CMK (cell line): ENCODE measurements around the gene RAB37.

Experiments used
- DNase-seq: peaks from one replicate; pipeline ENCODE4 v3.0.0-alpha.2; 2010; ENCODE audit warnings: low read depth

Gene RAB37

DNA sequence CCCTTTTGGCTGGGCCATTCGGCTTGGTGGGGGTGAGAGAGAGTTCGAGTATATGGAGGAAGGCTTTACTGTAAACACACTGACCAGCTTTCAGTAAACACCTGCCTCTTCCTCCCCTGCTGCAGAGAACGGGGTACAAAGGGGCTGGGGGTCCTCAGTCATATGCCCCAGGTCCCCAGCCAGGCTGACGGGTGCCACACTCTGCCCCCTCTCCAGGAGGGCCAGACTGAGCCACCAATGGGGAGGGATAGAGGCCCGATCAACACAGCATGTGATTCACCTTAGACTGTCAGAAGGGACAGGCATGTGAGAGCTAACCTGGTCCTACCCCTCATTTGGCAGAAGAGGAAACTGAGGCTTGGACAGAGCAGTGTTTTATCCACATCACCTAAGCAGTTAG lies 24.4 kb downstream of the RAB37 start:
- no peak for DNase-seq

DNA sequence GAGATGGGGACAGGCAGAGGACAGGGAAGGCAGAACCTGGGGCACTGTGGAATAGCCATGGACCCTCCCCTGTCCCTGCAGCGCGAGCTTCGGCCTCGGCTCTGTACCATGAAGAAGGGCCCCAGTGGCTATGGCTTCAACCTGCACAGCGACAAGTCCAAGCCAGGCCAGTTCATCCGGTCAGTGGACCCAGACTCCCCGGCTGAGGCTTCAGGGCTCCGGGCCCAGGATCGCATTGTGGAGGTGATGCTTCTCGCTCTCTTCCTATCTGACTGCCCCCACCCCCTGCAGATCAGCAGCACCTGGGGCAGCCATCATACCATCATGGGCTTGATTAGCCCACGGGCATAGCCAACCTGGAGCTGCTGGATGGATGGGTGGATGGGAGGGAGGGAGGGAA lies 24.9 kb downstream of the RAB37 start:
- no peak for DNase-seq

DNA sequence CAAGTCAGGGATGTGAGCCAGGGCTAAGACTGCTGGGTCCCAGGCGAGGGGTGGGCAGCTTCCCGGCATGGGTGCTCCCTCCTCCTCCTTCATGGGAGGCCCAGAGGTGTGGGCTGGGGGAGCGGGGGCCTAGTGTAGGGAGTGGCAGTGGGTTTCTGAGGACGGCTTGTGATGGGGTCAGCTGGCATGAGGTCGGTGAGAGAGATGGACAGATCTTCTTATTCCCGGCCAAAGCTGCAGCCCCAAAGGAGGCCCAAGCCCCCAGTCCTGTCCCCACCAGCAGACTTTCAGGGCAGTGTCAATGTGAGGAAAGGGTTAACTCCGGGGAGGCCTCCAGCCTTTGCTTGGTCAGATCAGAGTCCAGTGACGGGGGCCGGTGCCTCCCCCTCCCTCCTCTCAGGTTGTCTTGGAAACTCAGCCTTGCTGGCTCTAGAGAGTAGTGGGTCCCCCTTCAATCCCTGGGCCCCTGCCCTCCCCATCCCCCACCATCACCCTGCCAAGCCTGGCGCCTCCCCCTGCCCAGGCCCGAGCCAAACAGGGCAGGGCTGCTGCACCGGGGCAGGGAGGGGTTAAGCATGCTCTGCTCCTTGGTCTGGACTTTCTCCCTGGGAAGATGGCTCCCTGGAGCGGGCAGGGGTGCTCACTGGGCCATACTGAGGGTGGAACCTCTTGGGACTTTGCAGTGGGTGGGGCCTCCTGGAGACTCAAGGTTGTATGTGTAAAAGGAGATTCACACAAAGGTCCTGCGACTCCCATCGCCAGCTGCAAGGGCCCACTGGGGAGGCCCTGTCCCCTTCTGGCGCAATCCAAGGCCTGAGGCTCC lies 26.7 kb downstream of the RAB37 start:
- DNase-seq: no peak

DNA sequence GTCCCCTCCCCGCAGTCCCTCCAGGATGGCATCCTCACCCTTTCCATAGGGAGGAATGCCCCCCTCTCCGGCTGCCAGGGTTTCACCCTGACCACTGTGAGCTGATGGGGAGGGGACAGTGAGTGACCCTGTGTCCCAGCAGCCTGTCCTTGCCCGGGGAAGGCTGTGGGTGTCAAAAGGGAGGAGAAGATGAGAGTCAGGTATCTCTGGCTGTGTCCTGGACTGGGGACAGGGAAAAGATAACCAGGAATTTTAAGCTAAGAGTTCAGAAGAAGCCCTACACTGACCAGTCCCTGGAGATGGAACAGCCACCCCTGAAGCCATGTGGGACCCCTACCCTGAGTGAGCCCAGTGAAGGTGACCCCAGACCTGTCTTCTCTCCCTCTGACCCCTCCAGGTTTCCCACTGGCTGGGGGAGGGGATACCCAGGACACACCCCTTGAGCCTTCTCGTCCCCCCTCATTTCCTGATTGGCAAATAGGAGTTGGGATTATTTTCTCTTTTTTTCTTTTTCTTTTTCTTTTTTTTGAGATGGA lies 27.8 kb downstream of the RAB37 start:
- no peak for DNase-seq

DNA sequence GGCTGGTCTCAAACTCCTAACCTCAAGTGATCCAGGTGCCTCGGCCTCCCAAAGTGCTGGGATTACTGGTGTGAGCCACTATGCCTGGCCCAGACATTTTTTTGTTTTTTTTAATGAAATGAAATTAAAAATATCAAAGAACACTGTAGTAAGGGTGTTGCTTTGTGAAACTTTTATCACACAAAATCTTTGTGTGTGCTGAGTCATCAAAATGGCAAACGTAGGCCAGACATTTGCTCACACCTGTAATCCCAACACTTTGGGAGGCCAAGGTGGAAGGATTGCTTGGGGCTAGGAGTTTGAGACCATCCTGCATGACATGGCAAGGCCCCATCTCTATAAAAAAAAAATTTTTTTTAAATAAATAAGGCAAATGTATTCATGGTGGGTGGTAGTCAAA lies 29.4 kb downstream of the RAB37 start:
- DNase-seq: no peak

DNA sequence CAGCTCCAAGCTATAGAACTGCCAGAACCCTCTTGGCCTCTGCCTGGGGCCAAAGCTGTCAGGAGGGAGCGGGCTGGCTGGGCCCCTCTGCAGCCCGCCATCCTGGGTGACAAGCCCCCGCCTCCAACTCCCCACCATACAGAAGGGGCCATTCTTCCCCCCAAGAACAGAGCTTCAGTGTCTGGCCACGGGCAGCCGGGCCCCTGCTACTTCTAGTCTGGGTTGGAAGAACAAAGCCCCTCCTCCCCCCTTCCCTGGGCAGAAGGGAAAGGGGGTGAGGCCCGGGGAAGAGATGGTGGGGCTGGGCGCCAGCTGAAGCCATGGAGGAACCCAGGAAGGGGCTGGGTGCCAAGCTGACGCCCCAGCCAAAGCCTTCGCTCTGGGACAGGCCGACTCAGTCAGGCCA lies 30.1 kb downstream of the RAB37 start:
- DNase-seq: no peak

DNA sequence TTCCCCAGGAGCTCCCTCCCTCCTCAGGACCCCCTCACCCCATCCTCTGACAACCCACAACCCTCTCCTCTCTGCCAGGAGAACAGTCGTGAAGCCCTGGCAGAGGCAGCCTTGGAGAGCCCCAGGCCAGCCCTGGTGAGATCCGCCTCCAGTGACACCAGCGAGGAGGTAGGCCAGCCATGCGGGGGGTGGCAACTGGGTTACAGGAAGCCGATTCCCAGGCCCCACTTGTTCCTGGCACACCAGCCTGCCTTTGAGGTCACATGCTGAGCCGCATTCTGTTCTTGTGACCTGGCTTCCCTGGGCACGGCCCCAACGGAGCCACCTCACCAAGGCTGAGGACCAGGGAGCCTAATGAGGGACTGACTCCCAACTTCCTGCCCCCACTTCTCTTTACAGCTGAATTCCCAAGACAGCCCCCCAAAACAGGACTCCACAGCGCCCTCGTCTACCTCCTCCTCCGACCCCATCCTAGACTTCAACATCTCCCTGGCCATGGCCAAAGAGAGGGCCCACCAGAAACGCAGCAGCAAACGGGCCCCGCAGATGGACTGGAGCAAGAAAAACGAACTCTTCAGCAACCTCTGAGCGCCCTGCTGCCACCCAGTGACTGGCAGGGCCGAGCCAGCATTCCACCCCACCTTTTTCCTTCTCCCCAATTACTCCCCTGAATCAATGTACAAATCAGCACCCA lies 31.2 kb downstream of the RAB37 start:
- DNase-seq: no peak

DNA sequence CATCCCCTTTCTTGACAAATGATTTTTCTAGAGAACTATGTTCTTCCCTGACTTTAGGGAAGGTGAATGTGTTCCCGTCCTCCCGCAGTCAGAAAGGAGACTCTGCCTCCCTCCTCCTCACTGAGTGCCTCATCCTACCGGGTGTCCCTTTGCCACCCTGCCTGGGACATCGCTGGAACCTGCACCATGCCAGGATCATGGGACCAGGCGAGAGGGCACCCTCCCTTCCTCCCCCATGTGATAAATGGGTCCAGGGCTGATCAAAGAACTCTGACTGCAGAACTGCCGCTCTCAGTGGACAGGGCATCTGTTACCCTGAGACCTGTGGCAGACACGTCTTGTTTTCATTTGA lies 31.7 kb downstream of the RAB37 start:
- DNase-seq: no peak

DNA sequence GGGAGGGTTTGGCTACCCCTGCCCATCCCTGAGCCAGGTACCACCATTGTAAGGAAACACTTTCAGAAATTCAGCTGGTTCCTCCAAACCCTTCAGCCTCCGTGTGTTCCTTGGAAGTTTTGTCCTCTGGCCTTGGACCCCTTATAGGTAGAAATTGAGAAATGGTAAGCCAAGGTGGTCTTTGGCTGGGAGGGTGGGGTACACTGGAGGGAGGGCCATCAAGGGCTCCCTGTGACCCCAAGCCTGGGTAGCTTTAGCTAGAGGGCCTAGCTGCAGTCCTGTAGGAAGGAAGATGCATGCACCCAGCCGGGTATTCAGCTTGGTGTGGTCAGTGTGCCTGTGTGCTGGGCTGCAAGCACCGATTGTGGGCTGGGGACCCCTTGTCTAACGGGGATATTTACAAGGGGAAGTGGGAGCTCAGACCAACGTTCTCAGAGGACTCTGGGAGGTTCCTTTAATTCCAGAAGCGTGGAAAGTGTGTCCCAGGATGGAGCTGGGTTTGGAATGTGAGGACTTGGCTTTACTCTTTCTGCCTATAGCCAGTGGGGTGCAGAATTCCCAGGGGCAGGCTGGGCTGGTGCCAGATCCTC lies 32.3 kb downstream of the RAB37 start:
- DNase-seq: no peak

DNA sequence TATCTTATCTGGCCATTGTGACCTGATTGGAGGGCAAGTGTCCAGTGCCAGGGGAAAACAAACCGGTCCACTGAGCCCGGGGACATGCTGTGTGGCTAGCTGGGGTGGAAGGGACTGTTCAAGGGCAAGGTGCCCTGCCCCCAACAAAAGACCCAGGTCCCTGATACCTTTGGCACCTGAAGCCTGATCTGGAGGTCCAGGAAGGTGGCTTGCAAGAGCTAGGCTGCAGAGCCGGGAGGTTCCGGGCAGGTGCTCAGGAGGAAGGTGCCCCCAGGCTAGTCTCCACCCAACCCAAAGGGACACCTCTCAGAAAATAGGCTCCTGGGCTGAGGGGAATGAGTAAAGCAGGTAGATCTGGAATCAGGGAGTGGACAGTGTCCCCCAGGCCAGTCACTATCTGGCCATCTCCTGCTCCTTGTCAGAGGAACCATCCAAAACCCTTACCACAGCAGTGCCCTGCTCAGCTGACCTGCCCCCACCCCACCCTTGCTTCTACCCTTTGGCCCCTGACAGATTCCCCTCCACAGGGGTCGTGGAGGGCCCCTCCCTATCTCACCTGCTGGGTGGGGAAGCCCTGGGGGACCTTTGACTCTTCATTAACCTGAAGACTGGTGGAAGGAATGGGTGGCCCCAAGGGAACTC lies 32.9 kb downstream of the RAB37 start:
- DNase-seq: no peak

DNA sequence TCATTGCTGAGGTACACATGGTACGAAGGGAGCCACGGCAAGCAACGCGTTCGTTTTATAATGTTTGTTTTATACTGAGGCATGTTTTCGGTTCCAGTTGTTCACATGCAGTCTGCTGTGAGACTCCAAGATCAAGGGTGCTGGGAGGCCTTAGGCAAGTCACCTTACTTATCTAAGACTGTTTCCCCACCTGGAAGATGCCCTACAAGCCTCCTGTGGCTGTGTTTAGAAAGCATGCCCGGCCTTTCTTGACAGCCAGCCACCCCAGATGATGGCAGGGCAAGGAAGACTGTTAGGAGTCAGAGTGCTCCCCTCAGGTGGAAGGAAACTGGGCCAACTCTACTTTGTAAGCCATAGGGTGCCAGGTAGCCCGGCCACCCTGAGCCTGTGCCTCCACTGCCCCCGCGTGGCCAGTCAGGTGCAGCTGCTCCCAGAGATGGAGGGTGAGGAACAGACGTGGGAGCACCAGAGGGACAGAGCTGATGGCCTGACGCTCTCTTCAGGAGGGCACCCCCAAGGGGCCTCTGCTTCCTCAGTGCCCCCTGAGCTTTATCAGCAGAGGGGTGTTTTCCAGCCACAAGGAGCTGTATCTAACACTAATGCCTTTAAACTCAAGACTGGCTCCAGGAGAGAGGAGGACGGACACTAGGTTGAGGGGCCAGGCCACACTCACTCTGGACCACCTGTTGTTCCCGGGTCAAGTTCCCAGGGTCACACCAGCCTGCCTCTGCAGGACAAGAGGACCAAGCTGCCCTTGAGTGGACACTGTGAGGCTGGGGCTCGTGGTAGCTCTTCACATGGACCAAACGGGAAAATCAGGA lies 33.7 kb downstream of the RAB37 start:
- DNase-seq: no peak

DNA sequence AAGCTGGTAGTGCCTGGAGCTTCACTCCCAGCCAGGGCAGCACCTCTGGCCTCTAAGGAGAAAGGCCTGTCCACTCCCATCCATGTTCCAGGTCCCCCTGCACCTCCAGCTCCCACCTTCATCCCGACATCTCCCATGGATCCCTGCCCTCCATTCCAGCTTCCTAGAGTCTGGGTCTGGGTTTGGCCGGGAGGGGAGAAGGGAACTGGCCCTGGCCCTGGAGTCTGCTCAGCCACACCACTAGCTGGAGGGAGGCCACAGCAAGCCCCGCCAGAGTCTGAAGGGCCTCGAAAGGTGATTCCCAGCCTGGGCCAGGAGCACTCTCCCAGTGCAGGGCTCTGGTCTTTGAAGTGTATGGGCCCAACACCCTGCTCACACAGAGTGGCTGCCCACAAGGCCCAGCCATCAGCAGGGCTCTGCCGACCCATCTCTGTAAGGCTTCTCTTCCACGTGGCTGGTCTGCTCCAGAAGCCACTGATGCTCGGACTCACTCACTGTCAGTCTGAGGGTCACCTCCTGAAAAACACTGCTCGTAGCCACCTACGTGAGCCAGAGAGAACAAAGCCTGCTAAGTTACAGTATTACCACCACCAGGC lies 34.4 kb downstream of the RAB37 start:
- DNase-seq: no peak

DNA sequence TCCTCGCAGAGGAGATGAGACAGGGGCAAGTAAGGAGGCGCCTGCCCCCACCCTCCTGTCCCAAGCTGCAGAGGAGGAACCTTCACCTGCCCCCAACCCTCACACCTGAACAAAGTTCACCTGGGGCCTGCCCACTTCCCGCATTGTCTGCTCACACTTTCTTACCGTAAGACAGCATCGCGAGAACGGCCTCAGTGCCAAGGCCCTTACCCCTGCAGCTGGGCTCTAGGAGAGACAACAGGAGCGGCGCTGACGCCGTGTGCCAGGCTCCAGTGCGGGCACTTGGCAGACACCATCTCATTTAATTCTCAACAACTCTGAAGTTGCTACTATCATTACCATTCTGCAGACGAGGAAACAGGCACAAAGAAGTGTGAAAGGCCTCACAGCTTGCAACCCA lies 35.0 kb downstream of the RAB37 start:
- no peak for DNase-seq

DNA sequence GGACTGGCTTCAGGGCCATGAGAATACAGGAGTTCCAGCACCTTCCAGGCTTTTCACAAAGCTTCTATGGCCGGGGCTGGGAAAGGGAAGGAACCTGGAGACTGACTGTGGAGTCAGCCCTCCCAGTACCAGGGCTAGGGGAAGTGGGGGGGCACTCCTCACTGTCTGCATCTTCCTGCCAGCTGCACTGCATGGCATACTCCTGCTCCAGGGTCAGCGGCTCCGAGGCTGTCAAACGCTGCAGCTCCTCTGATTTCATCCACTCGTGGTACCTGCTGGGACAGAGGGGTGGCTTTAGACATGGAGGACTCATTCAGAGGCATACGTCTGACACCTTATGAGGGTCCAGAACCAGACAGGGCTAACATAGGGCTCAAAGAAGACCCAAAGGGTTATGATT lies 36.4 kb downstream of the RAB37 start:
- DNase-seq: no peak

DNA sequence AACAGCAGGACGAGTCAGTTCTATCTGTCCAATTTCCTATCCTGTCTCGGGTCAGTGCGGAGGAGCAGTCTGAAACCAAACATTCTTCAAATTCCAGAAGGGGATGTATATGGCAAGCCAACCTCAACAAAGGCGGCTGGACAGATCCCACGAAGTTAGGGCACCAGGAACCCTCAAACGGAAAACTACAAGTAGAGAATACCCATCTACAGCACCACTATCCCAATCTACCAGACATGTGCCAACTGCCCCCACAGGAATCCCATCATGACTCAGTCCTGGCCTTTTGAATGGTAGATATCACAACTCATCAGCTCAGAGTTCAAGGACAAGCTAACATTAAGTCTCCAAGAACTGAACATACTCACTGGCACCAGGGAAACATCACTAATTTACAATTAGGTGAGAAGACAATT lies 36.8 kb downstream of the RAB37 start:
- no peak for DNase-seq

DNA sequence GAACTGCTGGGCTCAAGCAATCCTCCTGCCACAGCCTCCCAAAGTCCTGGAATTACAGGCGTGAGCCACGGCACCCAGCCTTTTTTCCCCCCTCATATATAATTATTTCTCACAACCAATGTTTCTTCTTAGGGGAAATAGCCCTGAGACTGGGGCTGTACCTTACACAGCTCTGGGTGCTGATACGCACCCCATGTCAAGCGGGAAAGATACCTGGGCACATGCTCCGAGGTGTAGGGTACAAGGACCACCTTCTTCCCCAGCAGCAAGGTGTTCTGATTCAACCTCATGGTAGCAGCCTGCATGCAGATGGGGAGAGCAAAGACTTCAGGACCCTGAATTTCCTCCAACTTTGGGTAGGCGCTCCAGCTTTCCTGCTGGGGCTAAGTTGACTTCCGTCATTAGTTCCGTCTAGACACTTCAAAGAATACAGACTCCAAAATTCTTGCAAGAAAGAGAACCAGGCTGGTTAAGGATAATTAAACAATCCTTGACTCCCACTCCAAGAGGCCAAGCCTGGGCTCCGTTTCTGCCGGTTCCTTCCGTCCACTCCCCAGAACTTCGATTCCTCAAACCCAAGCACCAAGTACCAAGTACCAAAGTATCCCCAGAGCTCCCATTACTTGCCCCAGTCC lies 38.5 kb downstream of the RAB37 start:
- no peak for DNase-seq

DNA sequence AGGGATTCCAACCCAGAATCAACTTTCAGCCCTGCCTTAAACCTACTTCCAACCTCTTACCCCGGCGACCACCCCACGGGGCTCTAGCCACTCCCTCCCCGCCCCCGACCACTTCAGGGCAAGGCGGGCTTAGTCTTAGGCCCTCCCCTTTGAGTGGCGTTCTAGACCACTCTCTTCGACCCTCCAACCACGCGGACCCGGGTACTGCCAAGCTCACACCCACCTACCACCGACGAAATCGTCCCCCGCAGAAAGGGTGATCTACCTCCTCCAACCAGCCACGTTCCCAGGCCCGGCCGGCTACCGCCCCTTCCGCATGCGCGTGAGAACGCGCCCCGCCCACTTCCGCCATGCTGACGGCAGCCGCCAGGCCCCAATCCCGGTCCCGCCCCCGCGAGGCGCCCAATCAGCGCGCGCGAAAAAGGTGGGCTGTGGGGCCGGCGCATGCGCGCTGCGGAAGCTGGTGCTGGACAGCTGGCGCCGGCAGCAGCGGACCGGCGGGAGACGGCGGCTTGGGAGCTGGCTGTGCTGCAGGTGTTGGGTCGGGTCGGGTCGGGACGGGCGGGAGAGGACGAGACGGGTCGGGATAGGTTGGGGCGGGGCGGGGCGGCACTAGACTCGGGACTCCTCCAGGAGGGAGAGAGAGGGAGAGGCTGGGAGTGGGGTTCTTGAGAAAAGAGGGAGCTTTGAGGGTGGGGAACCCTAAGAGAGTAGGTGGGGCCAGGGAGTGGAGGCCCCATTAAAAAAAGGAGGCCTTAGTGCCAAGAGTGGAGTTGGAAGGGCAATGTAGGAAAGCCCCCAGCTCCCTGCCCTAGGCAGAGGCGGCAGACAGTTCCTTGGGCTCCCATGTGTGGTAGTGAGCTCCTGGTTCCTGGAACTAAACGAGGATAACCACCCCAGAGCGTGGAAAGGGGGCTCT lies 39.2 kb downstream of the RAB37 start, which contains the start of gene NAT9:
NAT9 (minus strand) TSS at position 302 of the 919 bp plus-strand sequence. CDS start 647 bp downstream, outside the sequence.
- peak; percentile 94 for DNase-seq

DNA sequence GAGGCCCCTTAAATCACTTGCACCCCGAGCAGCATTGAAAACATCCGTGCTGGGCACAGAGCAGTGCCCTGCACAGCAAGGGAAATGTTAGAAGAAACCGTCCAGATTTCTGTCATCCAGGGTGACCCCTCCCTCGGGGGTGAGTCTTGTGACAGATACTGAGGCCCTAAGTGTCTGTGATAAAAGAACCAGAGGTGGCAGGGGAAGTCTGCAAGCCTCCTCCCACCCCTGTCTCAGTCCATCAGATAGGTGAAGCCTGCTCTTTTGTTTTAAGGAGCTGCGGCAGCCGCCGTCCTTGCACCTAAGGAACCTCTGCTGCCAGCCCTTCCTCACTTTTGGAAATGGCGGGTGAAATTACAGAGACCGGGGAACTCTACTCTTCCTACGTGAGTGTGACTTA lies 39.9 kb downstream of the RAB37 start:
- DNase-seq: no peak

DNA sequence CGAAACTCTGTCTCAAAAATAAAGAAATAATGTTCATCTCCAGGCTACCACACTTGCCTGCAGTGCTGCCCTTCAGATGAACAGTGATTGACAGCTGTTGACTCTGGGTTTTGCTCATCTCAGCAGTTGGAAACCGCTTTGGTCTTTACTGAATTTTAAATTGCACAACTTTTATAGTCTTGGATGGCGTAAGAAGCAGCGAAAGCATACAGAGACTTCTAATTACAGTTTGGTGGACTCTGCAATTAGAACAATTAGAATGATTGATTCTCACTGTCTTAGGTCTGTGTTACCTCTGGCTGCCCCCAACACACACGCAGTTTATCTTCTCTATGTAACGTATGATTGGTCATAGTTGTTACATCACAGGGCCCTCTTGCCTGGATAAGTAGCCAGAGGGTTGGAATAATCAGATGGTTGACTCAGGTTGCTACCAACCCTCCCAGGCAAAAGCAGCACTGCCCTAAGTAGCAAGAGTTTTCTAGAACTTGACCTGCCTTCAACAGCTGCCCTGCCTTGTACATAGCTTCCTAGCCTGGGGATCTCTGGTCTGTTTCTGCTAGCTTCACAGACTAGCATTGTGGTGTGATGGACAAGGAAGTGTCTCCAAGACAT lies 41.0 kb downstream of the RAB37 start:
- no peak for DNase-seq
